GM21367 (cell line): ENCODE results near the gene WDR49.

Experiments used
- ATAC-seq: cut with Tn5 transposase; IDR thresholded peaks from one replicate; pipeline ENCODE4 v1.9.1; 2021; ENCODE audit not compliant: unreplicated experiment

Gene WDR49

DNA sequence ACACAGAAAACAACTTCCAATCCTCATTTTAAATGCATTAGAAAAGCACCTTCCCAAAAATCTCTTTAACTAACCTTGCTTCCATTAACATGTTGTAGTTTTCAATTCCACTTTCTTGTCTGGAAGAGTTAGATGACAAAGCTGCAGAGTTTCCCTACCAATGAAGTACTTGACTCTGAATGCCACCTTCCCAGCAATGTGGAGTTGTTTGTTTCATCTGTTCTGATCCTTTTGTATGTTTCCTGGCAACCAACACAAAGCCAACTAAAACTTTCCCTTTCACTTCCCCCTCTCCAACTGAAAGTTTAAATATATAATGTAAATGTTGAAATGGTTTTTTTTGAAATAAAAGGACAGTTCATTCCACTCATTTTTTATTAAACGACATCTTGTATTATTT, at the start of gene WDR49:
WDR49 (minus strand) TSS at position 183 of the 400 bp plus-strand sequence. CDS start 517 bp downstream, outside the sequence.
- no peak for ATAC-seq

DNA sequence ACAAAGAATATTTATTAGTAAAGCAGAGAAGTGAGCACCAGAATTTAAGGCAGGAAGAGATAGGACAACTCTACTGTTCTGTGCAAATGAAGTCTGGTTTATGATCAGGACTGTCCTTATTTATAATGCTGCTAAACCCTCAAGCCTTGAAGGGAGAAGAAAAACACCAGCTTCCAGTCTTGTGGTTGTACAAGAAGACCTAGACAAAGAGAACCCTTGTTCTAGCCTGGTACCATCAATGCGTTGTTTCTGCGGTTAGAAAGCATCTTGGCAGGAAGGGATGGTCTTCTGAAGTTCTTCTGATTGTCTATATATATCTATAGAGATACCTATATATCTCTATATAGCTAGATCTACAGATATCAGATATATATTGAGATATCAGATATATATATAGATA, 47.2 kb upstream of the WDR49 start:
- no peak for ATAC-seq

DNA sequence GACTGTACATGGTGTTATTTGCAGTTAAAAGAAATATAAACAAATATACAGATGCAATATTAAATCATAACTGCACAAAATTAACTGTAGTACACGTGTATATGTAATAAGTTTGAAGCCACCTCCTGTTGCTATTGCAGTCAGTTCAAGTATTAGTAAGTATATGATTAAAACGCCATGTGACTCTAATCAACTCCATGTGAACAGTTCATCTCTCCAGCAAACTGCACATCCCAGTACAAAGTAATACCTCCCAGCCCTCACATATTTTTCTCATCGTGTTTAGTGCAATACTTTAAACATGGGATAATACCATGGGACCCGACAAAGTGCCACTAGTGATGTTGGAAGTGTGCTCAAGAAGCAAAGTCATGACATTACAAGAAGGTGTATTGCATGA, 46.3 kb upstream of the WDR49 start:
- ATAC-seq, result no peak

DNA sequence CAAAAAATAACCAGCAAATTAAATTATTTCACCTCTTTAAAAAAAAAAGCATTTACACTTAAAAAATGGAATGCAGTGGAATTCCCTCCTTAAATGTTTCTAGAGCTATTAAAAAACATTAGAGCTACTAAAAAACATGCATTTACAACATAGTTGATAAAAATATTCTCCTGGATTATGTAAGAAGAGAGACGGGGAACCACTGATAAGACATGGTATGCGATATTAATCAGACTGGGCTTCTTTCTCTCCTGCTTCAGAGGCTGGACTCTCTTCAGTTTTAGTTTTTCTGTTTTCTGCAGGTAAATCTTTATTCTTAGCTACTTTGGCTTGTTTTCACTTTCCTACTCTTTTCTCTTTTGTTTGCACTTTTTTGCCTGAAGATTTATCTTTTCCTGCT, 40.4 kb upstream of the WDR49 start:
- ATAC-seq, result no peak

DNA sequence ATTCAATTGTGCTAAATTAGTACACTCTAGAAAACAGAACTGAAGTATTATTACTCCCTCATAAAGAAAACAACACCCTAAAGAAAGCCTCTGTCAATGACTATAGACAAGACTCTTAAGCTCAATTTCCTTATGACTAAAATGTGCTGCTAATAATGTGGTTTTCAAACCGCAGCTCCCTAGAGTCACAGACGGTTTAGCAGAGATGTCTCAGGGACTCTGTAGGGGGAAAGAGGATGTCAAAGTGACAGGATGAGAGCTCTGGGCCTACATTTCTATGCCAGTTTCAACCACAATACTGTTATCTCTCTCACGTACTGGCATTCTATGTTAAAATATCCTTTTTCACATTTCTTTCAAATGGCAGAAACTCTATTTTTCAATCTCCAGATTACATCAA, 37.6 kb upstream of the WDR49 start:
- ATAC-seq, result peak; percentile 100

DNA sequence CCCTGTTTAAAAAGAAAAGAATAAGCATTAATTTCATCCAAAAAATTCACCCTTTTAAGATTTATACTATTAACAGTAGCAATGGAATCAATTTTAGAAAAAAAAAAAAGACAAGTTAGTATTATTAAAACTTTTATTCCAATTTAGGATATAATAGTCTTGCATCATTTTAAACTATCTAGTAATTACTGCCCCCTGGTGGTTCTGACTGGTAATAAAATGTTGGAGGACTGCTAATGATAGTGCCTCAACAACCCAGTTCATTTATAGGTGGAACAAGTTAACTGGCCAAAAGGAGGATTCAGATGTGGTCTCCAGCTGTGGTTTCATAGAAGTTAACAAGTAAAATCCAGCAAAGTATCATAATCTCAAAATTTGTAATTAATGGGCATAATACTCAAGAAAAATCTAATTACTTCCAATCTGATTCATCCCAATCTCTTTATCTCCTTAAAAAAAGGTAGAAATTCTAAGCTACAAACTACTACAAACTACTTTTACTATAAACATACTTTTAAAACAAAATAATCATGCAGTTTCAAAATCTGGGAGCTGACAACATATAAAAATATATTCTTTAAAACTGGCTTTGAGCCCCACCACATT, 30.7 kb upstream of the WDR49 start:
- peak; percentile 81 for ATAC-seq

DNA sequence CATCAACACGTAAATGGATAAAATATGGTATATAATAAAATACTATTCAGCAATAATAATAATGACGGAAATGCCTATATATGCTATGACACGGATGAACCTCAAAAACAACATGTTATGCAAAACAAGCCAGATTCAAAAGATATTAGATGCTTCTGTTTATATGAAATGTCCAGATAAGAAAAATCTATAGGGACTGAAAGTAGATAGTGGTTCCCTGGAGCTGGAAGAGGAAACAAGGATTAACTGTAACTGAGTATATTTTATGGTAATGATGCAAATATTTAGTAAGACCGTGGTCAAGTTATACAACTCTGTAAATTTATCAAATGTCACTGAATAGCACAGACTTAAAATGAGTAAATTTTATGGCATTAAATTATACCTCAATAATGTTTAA, 25.8 kb upstream of the WDR49 start:
- no peak for ATAC-seq

DNA sequence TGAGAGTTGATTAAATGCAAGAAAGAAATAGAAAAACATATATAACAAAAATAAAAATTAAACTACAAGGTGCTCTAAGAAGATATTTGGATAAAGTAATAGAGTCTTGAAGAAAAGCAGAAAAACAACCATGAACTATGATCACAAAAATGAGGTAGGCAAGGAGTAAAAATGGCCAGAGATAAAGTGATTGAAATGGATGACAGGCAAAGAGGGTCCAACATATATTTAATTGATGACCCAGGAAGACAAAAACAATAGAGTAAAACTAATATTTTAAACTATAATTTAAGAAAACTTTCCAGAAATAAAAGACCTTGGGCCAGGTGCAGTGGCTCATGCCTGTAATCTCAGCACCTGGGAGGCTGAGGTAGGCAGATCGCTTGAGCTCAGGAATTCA, 22.1 kb upstream of the WDR49 start:
- ATAC-seq, result no peak

DNA sequence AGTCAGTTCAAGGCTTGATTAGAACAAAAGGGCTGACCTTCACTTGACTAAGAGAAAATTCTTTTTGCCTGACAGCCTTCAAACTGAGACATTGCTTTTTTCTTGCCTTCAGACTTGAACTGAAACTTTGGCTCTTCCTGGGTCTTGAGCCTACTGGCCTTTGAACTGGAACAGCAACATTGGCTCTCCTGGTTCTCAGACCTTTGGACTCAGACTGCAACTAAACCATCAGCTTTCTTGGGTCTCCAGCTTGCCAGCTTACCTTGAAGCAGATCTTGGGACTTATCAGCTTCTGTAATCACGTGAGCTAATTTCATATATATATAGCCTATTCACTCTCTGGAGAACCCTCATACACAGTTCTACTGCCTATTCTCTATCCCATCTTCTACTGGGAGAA, 19.5 kb upstream of the WDR49 start:
- no peak for ATAC-seq

DNA sequence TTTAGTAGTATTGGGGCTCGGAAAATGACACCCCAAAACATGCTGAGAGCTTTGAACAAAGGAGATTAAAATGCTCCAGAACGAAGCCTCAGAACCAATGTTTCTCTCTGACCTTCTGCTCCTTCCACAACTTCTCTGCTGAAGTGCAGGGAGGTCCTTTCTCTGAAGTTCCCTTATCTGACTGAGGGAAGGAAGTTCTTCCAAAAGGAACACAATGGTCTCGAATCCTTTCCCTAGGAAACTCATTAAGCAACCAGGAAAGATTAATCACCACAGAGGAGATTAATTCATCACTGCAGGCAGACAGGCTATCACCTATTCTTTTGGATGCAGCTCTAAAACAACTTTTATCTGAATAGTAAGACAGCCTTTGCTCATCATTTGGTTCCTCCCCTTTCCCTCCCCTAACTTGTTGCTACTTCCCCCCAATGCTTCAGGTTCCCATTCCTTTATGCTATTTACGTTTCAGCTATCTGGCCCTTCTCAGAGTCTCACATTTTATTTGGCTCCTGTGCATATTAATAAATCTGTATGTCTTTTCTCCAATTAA, 18.2 kb upstream of the WDR49 start:
- no peak for ATAC-seq

DNA sequence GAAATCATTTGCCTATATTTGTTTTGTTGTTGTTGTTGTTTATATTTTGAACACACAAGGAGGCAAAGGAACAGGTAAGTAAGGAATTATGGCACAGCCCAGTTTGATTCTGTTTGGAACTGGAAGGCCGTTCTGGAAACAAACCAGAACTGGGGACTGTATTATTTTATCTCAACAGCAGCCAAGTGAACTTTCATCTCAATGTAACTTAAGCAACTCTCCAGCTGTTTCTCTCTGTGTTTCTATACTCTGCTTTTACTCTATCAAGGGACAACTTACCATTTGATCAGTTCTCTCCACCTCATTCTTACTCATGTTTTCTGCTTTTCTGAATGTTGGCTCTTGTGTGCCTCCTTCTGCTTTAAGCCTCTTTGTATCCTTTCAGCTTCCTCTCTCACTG, 16.0 kb upstream of the WDR49 start:
- no peak for ATAC-seq

DNA sequence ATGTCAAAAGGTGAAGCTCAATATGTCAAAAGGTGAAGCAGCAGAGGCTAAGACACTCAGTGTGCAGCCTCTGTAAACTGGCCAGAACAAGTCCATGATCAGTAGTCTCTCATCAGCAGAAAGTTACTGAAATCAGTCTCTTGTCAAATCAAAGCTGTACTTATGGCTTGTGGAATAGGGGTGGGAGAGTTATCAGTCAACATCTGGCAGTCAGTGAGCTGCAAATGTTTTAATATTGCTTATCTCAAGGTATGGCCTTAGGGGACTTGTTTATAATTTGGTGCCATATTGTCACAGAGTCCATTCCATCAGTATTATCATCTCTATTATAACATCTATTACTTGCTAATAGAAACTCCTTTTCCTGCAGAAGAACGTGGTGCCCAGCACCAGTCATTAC, 14.9 kb upstream of the WDR49 start:
- no peak for ATAC-seq

DNA sequence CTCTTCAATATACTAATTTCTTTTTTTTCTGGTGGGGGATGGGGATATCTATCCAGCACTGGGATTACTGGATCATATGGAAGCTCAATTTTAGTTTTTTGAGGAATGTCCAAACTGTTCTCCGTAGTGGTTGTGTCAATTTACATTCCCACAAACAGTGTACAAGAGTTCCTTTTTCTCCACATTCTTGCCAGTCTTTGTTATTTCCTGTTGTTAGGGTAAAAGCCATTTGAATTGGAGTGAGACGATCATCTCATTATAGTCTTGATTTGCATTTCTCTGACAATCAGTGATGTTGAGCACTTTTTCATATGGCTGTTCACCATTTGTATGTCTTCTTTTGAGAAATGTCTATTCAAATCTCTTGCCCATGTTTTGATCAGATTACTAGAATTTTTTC, 12.8 kb upstream of the WDR49 start:
- ATAC-seq, result no peak

DNA sequence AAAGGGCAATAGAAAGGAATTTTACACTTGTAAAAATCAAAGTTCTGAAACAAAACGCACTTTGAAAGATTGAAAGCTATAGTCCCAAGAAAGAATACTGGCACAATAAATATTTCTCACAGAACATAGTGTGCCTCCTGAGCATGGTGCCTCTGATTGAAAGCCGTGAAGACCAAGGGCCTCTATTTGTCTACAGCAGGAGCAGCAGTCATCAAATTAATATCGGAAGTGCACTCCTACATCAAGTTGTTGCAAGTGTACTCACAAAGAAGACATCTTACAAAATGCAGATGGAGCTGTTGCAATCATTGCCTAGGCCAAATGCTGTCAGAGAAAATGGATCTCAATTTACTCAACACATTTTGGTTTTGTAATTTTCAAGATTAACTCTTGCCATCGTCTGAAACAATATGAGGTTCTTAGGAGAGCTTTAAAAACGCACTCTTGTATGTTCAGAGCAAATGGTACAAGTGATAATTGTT, 9.2 kb upstream of the WDR49 start:
- no peak for ATAC-seq

DNA sequence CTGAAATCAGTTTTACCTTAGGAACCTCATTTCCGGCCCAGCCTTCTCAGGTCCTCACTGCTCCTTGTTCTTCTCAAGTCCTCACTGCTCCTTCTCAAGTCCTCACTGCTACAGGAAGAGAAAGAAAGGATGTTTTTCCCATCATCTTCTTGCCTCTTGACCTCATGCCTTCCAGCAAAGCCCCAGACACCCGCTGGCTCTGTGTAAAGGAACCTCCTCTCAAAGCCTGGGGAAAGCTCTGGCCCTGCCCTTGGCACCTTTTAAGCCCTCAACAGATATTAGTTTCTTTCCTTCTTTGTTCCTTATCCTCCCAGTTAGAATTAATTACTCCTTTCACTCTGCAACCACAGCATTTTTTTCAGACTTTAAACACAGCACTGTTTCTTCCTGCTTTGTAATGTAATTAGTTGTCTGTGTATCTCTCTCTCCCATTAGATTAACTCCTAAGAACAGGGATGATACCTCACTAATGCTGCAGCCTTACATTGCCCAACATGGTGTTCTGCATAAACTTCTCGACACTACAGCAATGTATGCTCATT, 4.0 kb upstream of the WDR49 start:
- no peak for ATAC-seq

DNA sequence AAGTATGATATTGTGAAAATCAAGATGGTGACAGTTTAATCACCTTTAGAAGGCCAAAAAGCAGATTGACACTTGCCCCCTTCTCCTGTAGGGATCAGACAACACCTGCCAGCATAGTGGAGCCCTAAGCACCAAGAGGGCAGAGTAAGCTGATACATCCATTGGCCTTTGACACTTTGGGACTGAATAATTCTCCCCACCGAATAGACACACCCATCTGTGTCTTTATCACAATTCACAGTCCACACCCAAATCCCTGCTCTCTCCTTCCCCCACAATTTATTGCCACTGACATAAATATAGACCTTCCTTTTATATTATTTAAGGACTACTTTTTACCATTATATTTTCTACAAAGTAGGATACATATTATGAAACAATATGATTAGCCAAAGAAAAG, 3.1 kb upstream of the WDR49 start:
- no peak for ATAC-seq

DNA sequence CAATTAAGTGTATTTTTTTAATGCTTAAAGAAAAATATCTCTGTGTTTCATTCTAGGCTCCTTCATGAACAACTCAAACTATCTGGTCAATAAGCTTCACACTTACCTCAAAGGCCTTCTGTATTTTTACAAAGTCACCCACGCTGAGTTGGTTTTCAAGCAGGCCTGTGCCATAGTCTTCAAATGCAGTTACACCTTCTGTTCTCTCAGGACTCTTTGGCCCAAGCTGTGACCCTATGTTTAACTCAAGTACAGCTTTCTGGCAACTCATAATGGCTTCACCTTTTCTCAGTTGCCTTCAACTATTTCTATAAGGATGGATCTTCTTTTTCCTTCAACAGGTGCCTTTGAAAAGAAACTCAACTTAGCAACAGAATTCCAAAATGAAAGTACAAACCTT, 587 bp downstream of the WDR49 start:
- no peak for ATAC-seq

DNA sequence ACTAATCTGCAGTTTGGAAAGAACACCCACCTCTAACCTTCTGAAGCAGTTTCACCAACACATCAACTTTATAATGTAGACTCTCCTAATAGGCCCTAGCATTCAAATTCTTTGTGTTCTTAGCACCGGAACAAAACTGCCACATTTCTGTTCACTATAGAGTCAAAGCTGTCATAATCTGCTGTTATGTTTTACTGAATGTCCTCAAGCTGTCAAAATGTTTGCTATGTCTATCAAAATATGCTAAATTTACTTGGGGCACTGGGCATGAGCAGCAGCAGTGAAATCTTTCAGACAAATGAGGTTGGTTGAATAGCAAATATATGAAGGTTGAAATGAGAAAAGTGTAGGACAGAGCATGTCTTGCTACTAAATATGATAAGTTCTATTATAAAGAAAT, 1.9 kb downstream of the WDR49 start:
- no peak for ATAC-seq

DNA sequence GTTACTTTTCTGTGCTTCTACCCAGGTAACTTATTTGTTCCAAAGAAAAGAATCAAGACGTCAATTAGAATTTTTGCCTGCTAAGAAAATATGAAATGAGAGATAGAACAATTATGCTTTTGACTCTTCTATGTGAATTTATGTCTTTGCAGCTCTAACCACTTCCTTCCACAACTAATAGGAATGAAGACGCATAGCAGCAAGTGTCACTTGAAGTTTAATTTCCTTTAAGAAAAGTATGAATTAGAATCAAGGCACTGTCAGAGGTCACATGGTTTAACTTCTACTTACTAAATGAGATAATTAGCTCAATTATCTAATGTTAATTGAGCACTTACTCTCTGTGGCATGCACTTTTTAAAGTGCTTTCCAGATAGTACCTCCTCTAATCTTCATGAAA, 3.3 kb downstream of the WDR49 start:
- ATAC-seq, result no peak

DNA sequence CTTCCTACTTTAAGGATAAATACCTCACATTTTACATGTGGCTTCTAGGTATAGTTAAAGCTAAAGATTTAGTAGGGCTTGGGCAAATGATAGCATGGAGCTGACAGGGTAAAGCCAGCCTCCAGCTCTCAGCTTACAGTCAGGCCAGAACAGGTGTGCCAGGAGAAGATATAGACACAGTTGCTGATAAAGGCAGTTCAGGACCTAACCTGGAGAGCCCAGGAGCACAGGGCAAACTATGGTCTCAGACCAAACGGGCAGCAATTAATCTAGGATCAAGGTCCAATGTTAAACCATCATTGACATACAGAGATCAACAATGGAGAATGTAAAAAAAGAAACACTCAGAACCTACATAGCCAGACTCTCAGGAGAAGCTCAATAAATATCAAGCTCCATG, 4.0 kb downstream of the WDR49 start:
- ATAC-seq, result no peak

DNA sequence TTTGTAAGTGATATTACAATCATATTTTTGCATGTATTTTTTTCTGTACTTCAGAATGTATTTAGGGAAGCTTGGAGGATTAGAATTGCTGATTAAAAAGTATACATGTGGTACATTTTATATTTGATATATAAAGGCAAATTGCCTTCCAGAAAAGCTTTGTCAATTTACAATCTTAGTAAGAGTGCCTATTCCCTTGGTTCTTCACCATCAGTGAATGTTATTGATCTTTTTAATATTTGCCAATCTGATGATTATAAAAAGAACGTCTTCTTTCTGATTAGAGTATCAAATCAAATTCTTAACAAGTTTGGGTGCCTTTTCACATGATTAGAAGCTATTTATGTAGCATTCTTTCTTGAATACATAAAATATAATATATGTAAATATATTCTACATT, 9.1 kb downstream of the WDR49 start:
- no peak for ATAC-seq

DNA sequence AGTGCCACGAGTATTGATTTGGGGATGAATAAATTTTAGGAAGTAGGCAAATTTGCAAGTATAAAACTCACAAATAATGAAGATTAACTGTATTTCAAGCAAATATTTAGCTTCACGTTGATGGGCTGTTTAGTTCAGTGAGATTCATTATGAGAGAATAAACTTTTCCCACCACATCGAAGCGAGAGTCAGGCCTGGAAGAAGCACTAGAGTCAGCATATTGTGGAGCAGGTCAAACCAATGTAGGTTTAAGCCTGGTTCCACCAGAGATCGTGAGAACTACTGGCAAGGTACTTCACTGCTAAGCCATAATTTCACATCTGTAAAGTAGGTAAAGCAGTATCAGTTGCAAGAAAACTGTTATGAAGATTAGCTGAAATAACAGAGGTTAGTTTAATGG, 22.3 kb downstream of the WDR49 start:
- ATAC-seq, result no peak

DNA sequence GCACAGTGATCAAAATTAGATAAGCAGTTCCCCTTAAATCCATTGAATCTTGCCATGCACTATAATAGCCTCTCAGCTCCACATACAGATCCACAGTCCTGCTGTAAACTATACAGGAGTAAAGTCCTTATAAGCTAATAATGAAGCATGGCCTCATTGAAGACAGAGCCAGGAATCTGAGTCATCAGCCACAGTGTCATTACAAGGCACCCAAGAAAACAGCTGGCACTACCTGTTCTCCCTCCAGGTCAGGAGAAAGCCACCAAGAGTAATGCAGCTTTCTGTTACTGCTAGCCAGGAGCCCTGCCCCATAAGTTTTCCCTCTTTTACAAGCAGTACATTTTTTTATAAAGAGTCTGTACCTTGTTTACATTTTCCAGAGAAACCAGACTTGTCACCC, 27.3 kb downstream of the WDR49 start:
- no peak for ATAC-seq
